ENCODE results near the gene PHLDB3. TPM values are rescaled to one million over a fixed set of nuclear protein-coding genes. Genes with fewer than 3 reads are reported as not detected.

Gene PHLDB3
- total RNA-seq, 1 donor: 8.0 TPM

DNA sequence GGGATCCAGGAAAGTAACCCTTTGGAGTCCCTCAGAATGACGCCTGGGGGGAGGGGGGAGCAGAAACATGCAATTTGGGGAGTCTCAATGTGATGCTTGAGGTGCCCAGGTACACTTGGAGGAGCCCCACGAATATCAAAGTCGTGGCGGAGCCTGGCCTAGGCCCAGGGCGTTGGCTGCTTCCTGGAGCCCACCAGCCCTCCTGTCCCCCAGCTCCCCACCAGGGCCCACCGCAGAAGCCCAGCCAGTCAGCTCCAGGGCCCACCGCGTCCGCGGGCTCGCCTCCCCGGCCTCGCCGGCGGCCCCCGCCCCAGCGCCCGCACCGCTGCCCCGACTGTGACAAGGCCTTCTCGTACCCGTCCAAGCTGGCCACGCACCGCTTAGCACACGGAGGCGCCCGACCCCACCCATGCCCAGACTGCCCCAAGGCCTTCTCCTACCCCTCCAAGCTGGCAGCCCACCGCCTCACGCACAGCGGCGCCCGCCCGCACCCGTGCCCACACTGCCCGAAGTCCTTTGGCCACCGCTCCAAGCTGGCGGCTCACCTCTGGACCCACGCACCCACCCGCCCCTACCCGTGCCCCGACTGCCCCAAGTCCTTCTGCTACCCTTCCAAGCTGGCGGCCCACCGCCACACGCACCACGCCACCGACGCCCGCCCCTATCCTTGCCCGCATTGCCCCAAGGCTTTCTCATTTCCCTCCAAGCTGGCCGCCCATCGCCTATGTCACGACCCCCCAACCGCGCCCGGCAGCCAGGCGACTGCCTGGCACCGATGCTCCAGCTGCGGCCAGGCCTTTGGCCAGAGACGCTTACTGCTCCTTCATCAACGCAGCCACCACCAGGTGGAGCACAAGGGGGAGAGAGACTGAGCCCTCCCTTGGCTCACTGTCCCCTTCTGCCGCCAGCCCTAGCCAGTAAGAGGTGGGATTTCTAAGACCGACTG, 30.5 kb upstream of the PHLDB3 start:
- no peak overlapping the region for H3K4me3 ChIP-seq (ENCODE audit: low read depth, low read length)
- DNase-seq (ENCODE audit: low read depth): peak; percentile 63
- TF ChIP-seq CTCF (IDR thresholded peaks at IDR 0.05; ENCODE audit: insufficient read depth, low read length): peak; percentile 73

GRCh38 chr19:43534305-43534815, 29.8 kb upstream of the PHLDB3 start:
- TF ChIP-seq CTCF (IDR thresholded peaks at IDR 0.05; ENCODE audit: insufficient read depth, low read length): no peak
- no peak for DNase-seq (ENCODE audit: low read depth)
- H3K4me3 ChIP-seq (ENCODE audit: low read depth, low read length): peak overlapping the region; percentile 55

DNA sequence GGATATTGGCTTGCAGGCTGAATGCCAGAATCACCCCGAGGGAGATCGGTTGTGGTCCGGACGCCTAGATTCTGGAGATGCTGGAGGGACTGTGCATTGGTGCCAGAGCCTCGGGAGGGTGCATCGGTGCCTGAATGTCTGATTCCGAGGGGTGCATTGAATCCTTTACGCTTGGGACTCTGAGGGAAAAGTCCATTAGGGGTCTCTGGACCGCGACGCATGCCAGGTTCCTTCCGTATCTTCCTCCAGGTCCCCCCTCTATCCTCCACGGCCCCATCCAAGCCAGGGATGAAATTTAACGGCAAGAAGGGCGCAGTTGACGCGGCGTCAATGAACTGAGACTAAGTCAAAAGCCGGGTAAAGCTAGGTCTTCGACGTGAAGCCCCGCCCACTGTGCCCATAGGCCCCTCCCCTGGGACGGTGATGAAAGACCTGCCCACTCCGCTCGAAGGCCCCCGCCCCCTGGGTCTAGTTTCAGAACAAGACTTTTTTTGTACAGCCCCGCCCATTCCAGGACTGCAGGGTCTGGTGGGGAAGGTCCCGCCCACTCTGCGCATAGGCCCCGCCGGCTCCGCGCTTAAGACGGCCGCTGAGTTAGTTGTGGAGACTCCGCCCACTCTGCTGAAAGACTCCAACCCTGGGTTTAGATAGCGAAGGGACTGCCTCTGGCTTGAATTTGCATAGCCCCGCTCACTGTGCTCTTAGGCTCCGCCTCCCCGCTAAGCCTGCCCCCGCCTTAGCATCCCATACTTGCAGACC, 29.2 kb upstream of the PHLDB3 start:
- DNase-seq (ENCODE audit: low read depth): peak; percentile 100
- TF ChIP-seq CTCF (IDR thresholded peaks at IDR 0.05; ENCODE audit: insufficient read depth, low read length): no peak
- peak overlapping the region; percentile 73 for H3K4me3 ChIP-seq (ENCODE audit: low read depth, low read length)

DNA sequence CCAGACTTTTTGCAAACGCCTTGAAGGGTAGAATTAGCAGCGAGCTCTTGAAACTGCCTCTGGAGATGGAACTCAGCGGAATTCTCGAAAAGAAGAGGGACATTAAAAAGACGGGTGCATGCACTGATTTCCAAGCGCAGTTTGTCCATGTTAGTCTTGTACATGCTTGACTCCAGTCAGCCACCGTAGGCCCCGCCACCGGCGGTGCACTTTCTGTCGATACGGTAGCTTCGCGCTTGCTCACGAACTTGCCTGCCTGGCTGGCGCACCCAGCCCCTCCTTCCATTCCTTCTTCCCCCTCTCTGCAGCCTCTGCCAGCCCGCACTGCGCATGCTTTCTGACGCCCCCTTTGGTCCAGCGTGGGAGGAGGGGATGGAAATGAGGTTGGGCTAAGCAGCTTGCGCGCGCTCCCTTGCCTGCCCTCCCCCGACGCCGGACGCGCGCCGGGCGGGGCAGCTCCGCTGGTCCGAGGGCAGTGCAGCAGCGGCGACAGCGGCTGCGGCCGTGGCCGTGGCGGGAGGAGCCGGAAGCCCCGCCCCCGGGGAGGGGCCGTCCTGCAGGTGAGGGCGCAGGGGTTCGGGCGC, 28.5 kb upstream of the PHLDB3 start, which contains the start of gene ZNF575:
Gene ZNF575 (plus strand): TSS at position 227 of the 584 bp plus-strand sequence. CDS start 1,235 bp downstream, outside the sequence.
- peak within 1 kb of the TSS; percentile 73 for H3K4me3 ChIP-seq (ENCODE audit: low read depth, low read length)
- TF ChIP-seq CTCF (IDR thresholded peaks at IDR 0.05; ENCODE audit: insufficient read depth, low read length): no peak
- DNase-seq (ENCODE audit: low read depth): peak; percentile 94

DNA sequence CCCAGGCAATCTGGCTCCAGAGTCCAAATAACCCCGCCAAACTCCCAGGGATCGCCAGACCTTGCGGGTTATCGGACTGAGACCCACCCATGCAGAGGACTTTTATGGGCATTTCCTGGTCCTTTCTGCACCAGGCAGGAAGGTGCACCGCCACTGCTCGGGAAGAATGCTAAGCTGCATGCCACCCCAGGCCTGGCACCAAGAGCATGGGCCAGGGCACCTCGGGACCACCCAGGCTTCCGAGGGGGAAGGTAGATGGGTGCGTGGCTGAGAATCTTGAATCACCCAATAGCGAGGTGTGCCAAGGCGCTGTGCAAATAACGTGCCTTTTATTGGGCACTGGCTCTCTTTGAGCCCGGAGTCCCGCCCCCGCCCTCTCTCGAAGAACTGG, 28.0 kb upstream of the PHLDB3 start:
- peak; percentile 31 for DNase-seq (ENCODE audit: low read depth)
- no peak for TF ChIP-seq CTCF (IDR thresholded peaks at IDR 0.05; ENCODE audit: insufficient read depth, low read length)
- H3K4me3 ChIP-seq (ENCODE audit: low read depth, low read length): peak overlapping the region; percentile 73

- DNase-seq (ENCODE audit: low read depth): peak; percentile 42
- TF ChIP-seq CTCF (IDR thresholded peaks at IDR 0.05; ENCODE audit: insufficient read depth, low read length): no peak
- peak overlapping the region; percentile 25 for H3K4me3 ChIP-seq (ENCODE audit: low read depth, low read length)
These were observed 23.5 kb upstream of the PHLDB3 start for GRCh38 chr19:43527860-43528622.
